Astrocyte (in vitro differentiated cells and primary cell): ENCODE results near the gene GPX4. TPM values are rescaled to one million over a fixed set of nuclear protein-coding genes. Genes with fewer than 3 reads are reported as not detected.

Experiments used
- DNase-seq: peaks from one replicate; pipeline ENCODE4 v3.0.0-alpha.2; 2010; ENCODE audit warnings: low read depth
- FAIRE-seq: peaks from 2 replicates; lab custom pipeline; 2011; peaks lifted over from hg19 to GRCh38; lab: Jason Lieb, UNC
- H2AFZ ChIP-seq: 2 replicates; pipeline ENCODE4 v1.6.0; 2012; ENCODE audit warnings: low read depth, low read length, inconsistent platforms
- H3K27ac ChIP-seq: 2 replicates; pipeline ENCODE4 v1.5.1; 2011; ENCODE audit warnings: low read depth, low read length, inconsistent platforms
- H3K27me3 ChIP-seq: 2 replicates; pipeline ENCODE4 v1.6.0; 2011; ENCODE audit warnings: low read length, inconsistent platforms; ENCODE audit not compliant: insufficient read depth
- H3K36me3 ChIP-seq: 2 replicates; pipeline ENCODE4 v1.5.1; 2011; ENCODE audit warnings: low read length, inconsistent platforms; ENCODE audit not compliant: insufficient read depth
- H3K4me1 ChIP-seq: 2 replicates; pipeline ENCODE4 v1.5.1; 2011; ENCODE audit warnings: low read length, inconsistent platforms; ENCODE audit not compliant: insufficient read depth
- H3K4me2 ChIP-seq: 2 replicates; pipeline ENCODE4 v1.6.0; 2012; ENCODE audit warnings: low read length, inconsistent platforms
- H3K4me3 ChIP-seq: 2 replicates; pipeline ENCODE4 v1.5.1; 2011; ENCODE audit warnings: low read depth, mild to moderate bottlenecking, low read length, inconsistent platforms; ENCODE audit not compliant: insufficient read depth
- H3K79me2 ChIP-seq: 2 replicates; pipeline ENCODE4 v1.6.0; 2012; ENCODE audit warnings: mild to moderate bottlenecking, low read length, inconsistent platforms; ENCODE audit not compliant: insufficient read depth
- H3K9ac ChIP-seq: 2 replicates; pipeline ENCODE4 v1.6.0; 2012; ENCODE audit warnings: mild to moderate bottlenecking, low read length, inconsistent platforms
- H3K9me3 ChIP-seq: 2 replicates; pipeline ENCODE4 v1.5.1; 2012; ENCODE audit warnings: low read depth, mild to moderate bottlenecking, low read length, inconsistent platforms; ENCODE audit not compliant: insufficient read depth
- H4K20me1 ChIP-seq: 2 replicates; pipeline ENCODE4 v1.6.0; 2012; ENCODE audit warnings: low read length, inconsistent platforms; ENCODE audit not compliant: insufficient read depth
- H3K27ac Mint-ChIP-seq: one replicate; pipeline ENCODE4 v1.8.0; 2021; ENCODE audit warnings: mild to moderate bottlenecking, mixed read lengths; ENCODE audit not compliant: unreplicated experiment
- H3K27me3 Mint-ChIP-seq: one replicate; pipeline ENCODE4 v1.8.0; 2021; ENCODE audit warnings: low read depth, mixed read lengths; ENCODE audit not compliant: unreplicated experiment
- H3K36me3 Mint-ChIP-seq: one replicate; pipeline ENCODE4 v1.8.0; 2021; ENCODE audit warnings: low read depth, mixed read lengths; ENCODE audit not compliant: unreplicated experiment
- H3K4me1 Mint-ChIP-seq: one replicate; pipeline ENCODE4 v1.8.0; 2021; ENCODE audit warnings: low read depth, mixed read lengths; ENCODE audit not compliant: unreplicated experiment
- H3K4me3 Mint-ChIP-seq: one replicate; pipeline ENCODE4 v1.8.0; 2021; ENCODE audit warnings: mild to moderate bottlenecking, moderate library complexity, mixed read lengths; ENCODE audit not compliant: unreplicated experiment
- H3K9me3 Mint-ChIP-seq: one replicate; pipeline ENCODE4 v1.8.0; 2021; ENCODE audit warnings: mild to moderate bottlenecking, mixed read lengths; ENCODE audit not compliant: unreplicated experiment
- EZH2 ChIP-seq: IDR thresholded peaks from 2 replicates; pipeline ENCODE4 v1.6.1; 2012; ENCODE audit warnings: mild to moderate bottlenecking, low read length, inconsistent platforms; ENCODE audit not compliant: insufficient read depth
- total RNA-seq: library from RNA; stranded (reverse); gene quantifications from 2 replicates; pipeline ENCODE4 v1.2.1, GENCODE V29; 2021
- TF ChIP-seq, protein P1 (sequence below): IDR thresholded peaks from 2 replicates; pipeline ENCODE4 v1.5.1; 2011; ENCODE audit warnings: low read depth, mild to moderate bottlenecking, inconsistent platforms, low read length, moderate library complexity; ENCODE audit not compliant: insufficient read depth

Gene GPX4
- total RNA-seq, 1 donor from 2014 or later, result 325 TPM

GRCh38 chr19:1082928-1083816, 20.6 kb upstream of the GPX4 start:
- H4K20me1 ChIP-seq, result peaks cover 3% of the 10 kb centered on the region
- FAIRE-seq, result no peak
- H3K27me3 Mint-ChIP-seq, result no peaks in the 10 kb centered on the region
- no peak overlapping the region for H3K27ac Mint-ChIP-seq
- H3K9me3 Mint-ChIP-seq, result no peaks in the 10 kb centered on the region
- no peaks in the 10 kb centered on the region for H3K27me3 ChIP-seq
- no peak overlapping the region for H3K4me3 ChIP-seq
- no peaks in the 10 kb centered on the region for H3K4me1 ChIP-seq
- no peak overlapping the region for H3K4me3 Mint-ChIP-seq
- H3K79me2 ChIP-seq, result no peaks in the 10 kb centered on the region
- H3K9ac ChIP-seq, result no peak overlapping the region
- peaks cover 2% of the 10 kb centered on the region for H3K36me3 ChIP-seq
- TF ChIP-seq EZH2, result no peak
- TF ChIP-seq, protein P1, sequence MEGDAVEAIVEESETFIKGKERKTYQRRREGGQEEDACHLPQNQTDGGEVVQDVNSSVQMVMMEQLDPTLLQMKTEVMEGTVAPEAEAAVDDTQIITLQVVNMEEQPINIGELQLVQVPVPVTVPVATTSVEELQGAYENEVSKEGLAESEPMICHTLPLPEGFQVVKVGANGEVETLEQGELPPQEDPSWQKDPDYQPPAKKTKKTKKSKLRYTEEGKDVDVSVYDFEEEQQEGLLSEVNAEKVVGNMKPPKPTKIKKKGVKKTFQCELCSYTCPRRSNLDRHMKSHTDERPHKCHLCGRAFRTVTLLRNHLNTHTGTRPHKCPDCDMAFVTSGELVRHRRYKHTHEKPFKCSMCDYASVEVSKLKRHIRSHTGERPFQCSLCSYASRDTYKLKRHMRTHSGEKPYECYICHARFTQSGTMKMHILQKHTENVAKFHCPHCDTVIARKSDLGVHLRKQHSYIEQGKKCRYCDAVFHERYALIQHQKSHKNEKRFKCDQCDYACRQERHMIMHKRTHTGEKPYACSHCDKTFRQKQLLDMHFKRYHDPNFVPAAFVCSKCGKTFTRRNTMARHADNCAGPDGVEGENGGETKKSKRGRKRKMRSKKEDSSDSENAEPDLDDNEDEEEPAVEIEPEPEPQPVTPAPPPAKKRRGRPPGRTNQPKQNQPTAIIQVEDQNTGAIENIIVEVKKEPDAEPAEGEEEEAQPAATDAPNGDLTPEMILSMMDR, result no peak
- H3K36me3 Mint-ChIP-seq, result peaks cover 5% of the 10 kb centered on the region
- no peaks in the 10 kb centered on the region for H3K4me1 Mint-ChIP-seq
- no peak for DNase-seq
- H3K9me3 ChIP-seq, result no peaks in the 10 kb centered on the region
- H3K4me2 ChIP-seq, result no peak overlapping the region
- H2AFZ ChIP-seq, result no peak overlapping the region
- H3K27ac ChIP-seq, result no peak overlapping the region

DNA sequence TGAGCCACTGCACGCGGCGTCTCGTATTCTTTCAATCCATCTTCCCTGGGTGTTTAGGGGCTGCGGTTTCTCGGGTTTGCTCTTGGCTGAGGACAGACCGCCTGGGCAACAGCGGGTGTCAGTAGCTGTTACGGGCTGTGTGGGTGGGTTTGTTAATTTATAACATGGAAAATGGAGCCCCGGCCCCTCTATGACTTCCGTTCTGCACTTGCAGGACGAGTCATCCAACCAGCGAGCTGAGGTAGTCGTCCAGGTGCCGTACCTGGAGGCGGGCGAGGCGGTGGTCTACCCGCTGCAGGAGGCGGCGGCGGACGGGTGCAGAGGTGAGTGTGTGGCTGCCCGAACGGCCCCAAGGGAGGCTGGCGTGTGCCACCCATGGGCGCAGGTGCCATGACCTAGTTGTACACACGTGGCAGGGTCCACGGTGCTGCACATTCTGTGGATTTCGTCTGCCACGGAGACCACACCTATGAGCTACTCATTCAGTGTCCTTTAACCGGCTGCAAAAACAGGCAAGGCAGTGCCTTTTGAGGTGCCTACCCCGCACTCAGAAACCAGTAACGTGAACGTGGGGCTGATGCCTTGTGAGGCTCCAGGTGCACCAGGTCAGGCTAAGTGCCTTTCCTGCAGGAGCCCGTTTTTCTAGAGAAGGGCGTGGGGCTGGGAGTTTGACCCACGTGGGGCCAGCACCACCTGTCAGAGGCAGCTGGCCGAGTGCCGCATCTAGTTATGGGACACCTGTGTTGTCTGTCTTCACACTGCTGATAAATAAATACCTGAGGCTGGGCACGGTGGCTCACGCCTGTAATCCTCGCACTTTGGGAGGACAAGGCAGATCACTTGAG, 19.5 kb upstream of the GPX4 start:
- H4K20me1 ChIP-seq, result peaks cover 3% of the 10 kb centered on the region
- no peak overlapping the region for H3K4me3 ChIP-seq
- peaks cover 5% of the 10 kb centered on the region for H3K36me3 Mint-ChIP-seq
- no peak overlapping the region for H3K9ac ChIP-seq
- H3K36me3 ChIP-seq, result peaks cover 2% of the 10 kb centered on the region
- H3K4me3 Mint-ChIP-seq, result no peak overlapping the region
- no peak overlapping the region for H2AFZ ChIP-seq
- no peaks in the 10 kb centered on the region for H3K9me3 ChIP-seq
- H3K4me1 ChIP-seq, result no peaks in the 10 kb centered on the region
- H3K79me2 ChIP-seq, result no peaks in the 10 kb centered on the region
- no peak for DNase-seq
- no peaks in the 10 kb centered on the region for H3K27me3 Mint-ChIP-seq
- no peak overlapping the region for H3K27ac ChIP-seq
- H3K4me2 ChIP-seq, result no peak overlapping the region
- no peaks in the 10 kb centered on the region for H3K27me3 ChIP-seq
- FAIRE-seq, result no peak
- H3K9me3 Mint-ChIP-seq, result no peaks in the 10 kb centered on the region
- TF ChIP-seq, protein P1, result no peak
- TF ChIP-seq EZH2, result no peak
- no peak overlapping the region for H3K27ac Mint-ChIP-seq
- H3K4me1 Mint-ChIP-seq, result no peaks in the 10 kb centered on the region
